HEK293 (cell line): ENCODE results near the gene ATP2B3.

Experiments
- FEZF1 ChIP-seq: fragments of 450-650 bp; formaldehyde crosslinking; IDR thresholded peaks from 2 replicates; pipeline ENCODE4 v1.5.1; 2016; ENCODE audit warnings: missing biosample characterization, missing genetic modification characterization
- KLF16 ChIP-seq: fragments of 450-650 bp; formaldehyde crosslinking; IDR thresholded peaks from 2 replicates; pipeline ENCODE4 v1.5.1; 2017; ENCODE audit warnings: missing biosample characterization, missing genetic modification characterization
- PRDM2 ChIP-seq: fragments of 450-650 bp; formaldehyde crosslinking; IDR thresholded peaks from 2 replicates; pipeline ENCODE4 v1.5.1; 2016; ENCODE audit warnings: missing biosample characterization, missing genetic modification characterization, borderline replicate concordance
- WT1 ChIP-seq: fragments of 450-650 bp; formaldehyde crosslinking; IDR thresholded peaks from 2 replicates; pipeline ENCODE4 v1.5.1; 2016; ENCODE audit warnings: missing biosample characterization, missing genetic modification characterization
- ZBTB10 ChIP-seq: fragments of 450-650 bp; formaldehyde crosslinking; IDR thresholded peaks from 2 replicates; pipeline ENCODE4 v1.5.1; 2016; ENCODE audit warnings: missing biosample characterization, missing genetic modification characterization
- ZNF292 ChIP-seq: fragments of 450-650 bp; formaldehyde crosslinking; IDR thresholded peaks from 2 replicates; pipeline ENCODE4 v1.5.1; 2016; ENCODE audit warnings: low read depth, missing biosample characterization, missing genetic modification characterization, borderline replicate concordance
- ZNF391 ChIP-seq: fragments of 450-650 bp; formaldehyde crosslinking; IDR thresholded peaks from 2 replicates; pipeline ENCODE4 v1.5.1; 2016; ENCODE audit warnings: low read depth, missing biosample characterization, missing genetic modification characterization, borderline replicate concordance
- ZNF433 ChIP-seq: fragments of 450-650 bp; formaldehyde crosslinking; IDR thresholded peaks from 2 replicates; pipeline ENCODE4 v1.5.1; 2016; ENCODE audit warnings: missing biosample characterization, missing genetic modification characterization, low read depth
- ZNF473 ChIP-seq: fragments of 450-650 bp; formaldehyde crosslinking; IDR thresholded peaks from 2 replicates; pipeline ENCODE4 v1.5.1; 2017; ENCODE audit warnings: missing biosample characterization, missing genetic modification characterization
- ZNF510 ChIP-seq: fragments of 450-650 bp; formaldehyde crosslinking; IDR thresholded peaks from 2 replicates; pipeline ENCODE4 v1.5.1; 2018; ENCODE audit warnings: mild to moderate bottlenecking, missing genetic modification characterization, missing biosample characterization; ENCODE audit not compliant: insufficient replicate concordance
- ZNF585B ChIP-seq: fragments of 450-650 bp; formaldehyde crosslinking; IDR thresholded peaks from 2 replicates; pipeline ENCODE4 v1.5.1; 2016; ENCODE audit warnings: missing biosample characterization, missing genetic modification characterization
- ZNF596 ChIP-seq: fragments of 450-650 bp; IDR thresholded peaks from 2 replicates; pipeline ENCODE4 v1.5.0; 2018; ENCODE audit warnings: missing biosample characterization, mild to moderate bottlenecking, missing genetic modification characterization, moderate library complexity
- ZNF654 ChIP-seq: fragments of 450-650 bp; formaldehyde crosslinking; IDR thresholded peaks from 2 replicates; pipeline ENCODE4 v1.5.1; 2016; ENCODE audit warnings: low read depth, missing biosample characterization, missing genetic modification characterization
- ZNF776 ChIP-seq: fragments of 450-650 bp; formaldehyde crosslinking; IDR thresholded peaks from 2 replicates; pipeline ENCODE4 v1.5.0; 2017; ENCODE audit warnings: missing biosample characterization, missing genetic modification characterization, borderline replicate concordance
- ZNF792 ChIP-seq: fragments of 450-650 bp; formaldehyde crosslinking; IDR thresholded peaks from 2 replicates; pipeline ENCODE4 v1.5.1; 2016; ENCODE audit warnings: missing biosample characterization, missing genetic modification characterization
- TF ChIP-seq, protein P1 (sequence below): fragments of 450-650 bp; formaldehyde crosslinking; conservative IDR thresholded peaks from 2 replicates; pipeline ENCODE4 v1.5.1; 2016; ENCODE audit warnings: low read depth, missing biosample characterization, missing genetic modification characterization
- TF ChIP-seq, protein P2 (sequence below): fragments of 450-650 bp; formaldehyde crosslinking; IDR thresholded peaks from 2 replicates; pipeline ENCODE4 v1.5.1; 2016; ENCODE audit warnings: missing biosample characterization, missing genetic modification characterization
- TF ChIP-seq, protein P3 (sequence below): fragments of 450-650 bp; formaldehyde crosslinking; IDR thresholded peaks from 2 replicates; pipeline ENCODE4 v1.5.1; 2016; ENCODE audit warnings: missing biosample characterization, missing genetic modification characterization, low read depth

The ATP2B3 gene

GRCh38 chrX:153512501-153512893, 4.9 kb upstream of the ATP2B3 start (continued):
- TF ChIP-seq, protein P1, sequence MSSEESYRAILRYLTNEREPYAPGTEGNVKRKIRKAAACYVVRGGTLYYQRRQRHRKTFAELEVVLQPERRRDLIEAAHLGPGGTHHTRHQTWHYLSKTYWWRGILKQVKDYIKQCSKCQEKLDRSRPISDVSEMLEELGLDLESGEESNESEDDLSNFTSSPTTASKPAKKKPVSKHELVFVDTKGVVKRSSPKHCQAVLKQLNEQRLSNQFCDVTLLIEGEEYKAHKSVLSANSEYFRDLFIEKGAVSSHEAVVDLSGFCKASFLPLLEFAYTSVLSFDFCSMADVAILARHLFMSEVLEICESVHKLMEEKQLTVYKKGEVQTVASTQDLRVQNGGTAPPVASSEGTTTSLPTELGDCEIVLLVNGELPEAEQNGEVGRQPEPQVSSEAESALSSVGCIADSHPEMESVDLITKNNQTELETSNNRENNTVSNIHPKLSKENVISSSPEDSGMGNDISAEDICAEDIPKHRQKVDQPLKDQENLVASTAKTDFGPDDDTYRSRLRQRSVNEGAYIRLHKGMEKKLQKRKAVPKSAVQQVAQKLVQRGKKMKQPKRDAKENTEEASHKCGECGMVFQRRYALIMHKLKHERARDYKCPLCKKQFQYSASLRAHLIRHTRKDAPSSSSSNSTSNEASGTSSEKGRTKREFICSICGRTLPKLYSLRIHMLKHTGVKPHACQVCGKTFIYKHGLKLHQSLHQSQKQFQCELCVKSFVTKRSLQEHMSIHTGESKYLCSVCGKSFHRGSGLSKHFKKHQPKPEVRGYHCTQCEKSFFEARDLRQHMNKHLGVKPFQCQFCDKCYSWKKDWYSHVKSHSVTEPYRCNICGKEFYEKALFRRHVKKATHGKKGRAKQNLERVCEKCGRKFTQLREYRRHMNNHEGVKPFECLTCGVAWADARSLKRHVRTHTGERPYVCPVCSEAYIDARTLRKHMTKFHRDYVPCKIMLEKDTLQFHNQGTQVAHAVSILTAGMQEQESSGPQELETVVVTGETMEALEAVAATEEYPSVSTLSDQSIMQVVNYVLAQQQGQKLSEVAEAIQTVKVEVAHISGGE (tag by site-specific recombination) = no peak
- TF ChIP-seq ZNF596 (tag by site-specific recombination) (no peak), ZNF292 (tag by site-specific recombination) (no peak), FEZF1 (tag by site-specific recombination) (no peak), ZNF585B (no peak; the same call in 1 of the 2 replicates), WT1 (tag by site-specific recombination) (no peak), ZNF510 (tag by site-specific recombination) (no peak), ZNF391 (tag by site-specific recombination) (no peak), ZNF473 (tag by site-specific recombination) (peak; percentile 88), ZNF433 (tag by site-specific recombination) (no peak), KLF16 (tag by site-specific recombination) (no peak), PRDM2 (no peak), ZNF776 (no peak), ZNF654 (tag by site-specific recombination) (no peak), ZNF792 (tag by site-specific recombination) (no peak), ZBTB10 (tag by site-specific recombination) (no peak)
- TF ChIP-seq, protein P2, sequence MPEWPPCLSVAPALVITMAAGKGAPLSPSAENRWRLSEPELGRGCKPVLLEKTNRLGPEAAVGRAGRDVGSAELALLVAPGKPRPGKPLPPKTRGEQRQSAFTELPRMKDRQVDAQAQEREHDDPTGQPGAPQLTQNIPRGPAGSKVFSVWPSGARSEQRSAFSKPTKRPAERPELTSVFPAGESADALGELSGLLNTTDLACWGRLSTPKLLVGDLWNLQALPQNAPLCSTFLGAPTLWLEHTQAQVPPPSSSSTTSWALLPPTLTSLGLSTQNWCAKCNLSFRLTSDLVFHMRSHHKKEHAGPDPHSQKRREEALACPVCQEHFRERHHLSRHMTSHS (tag by site-specific recombination) = 0 out of 2 replicates have a peak, but pooled peaks have one; percentile 34
- TF ChIP-seq, protein P3, sequence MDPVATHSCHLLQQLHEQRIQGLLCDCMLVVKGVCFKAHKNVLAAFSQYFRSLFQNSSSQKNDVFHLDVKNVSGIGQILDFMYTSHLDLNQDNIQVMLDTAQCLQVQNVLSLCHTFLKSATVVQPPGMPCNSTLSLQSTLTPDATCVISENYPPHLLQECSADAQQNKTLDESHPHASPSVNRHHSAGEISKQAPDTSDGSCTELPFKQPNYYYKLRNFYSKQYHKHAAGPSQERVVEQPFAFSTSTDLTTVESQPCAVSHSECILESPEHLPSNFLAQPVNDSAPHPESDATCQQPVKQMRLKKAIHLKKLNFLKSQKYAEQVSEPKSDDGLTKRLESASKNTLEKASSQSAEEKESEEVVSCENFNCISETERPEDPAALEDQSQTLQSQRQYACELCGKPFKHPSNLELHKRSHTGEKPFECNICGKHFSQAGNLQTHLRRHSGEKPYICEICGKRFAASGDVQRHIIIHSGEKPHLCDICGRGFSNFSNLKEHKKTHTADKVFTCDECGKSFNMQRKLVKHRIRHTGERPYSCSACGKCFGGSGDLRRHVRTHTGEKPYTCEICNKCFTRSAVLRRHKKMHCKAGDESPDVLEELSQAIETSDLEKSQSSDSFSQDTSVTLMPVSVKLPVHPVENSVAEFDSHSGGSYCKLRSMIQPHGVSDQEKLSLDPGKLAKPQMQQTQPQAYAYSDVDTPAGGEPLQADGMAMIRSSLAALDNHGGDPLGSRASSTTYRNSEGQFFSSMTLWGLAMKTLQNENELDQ (tag by site-specific recombination) = no peak
